Heart left ventricle (tissue), 13 donors: Measurements from ENCODE around the gene C1orf21.

Experiments
- CTCF ChIP-seq, 12 donors: fragments of 200-600 bp; sonication (generic) in 4 of 12; IDR thresholded peaks; one replicate each; pipeline versions ENCODE4 v1.5.0 to v1.8.0; 2018 to 2022; ENCODE audit warnings: antibody characterized with exemption in 12 of 12, mild to moderate bottlenecking in 5 of 12
- POLR2A ChIP-seq, 2 donors: fragments of 450-650 bp; IDR thresholded peaks; one replicate each; pipeline ENCODE4 v1.6.1; 2017; ENCODE audit warnings: antibody characterized with exemption in 2 of 2, mild to moderate bottlenecking in 2 of 2, moderate library complexity in 2 of 2
- donor health status: ischemic (EF 13 %, LVEDD 7.1; RV severe dilation, severe dysfunction).
- donor health status: DM: no; HTN: yes; CAD: no.
- donor health status: DM: no; HTN: no; CAD: no.
- donor health status: ischemic (EF 25% LVEDD 6.9; RV normal size, moderate dysfunction).
- donor health status: ischemic (EF 25% LVEDD 5.7; RV mildly dilated, moderate dysfunction).
- donor health status: ischemic (EF 35%, LVEDD 5.7; RV mildly dilated, moderate dysfunction).
- donor health status: nonischemic (EF 11% LVEDD 7.7; RV severe dilation, severe dysfunction).
- donor health status: DM: yes; HTN: yes; CAD: no.
- donor health status: PGD.
- donor health status: ischemic (EF 29% LVEDD 5.4; RV normal size, mild dysfunction).
- donor health status: nonischemic (EF 23%, LVEDD 6.1; RV moderate dilation, normal function).

DNA sequence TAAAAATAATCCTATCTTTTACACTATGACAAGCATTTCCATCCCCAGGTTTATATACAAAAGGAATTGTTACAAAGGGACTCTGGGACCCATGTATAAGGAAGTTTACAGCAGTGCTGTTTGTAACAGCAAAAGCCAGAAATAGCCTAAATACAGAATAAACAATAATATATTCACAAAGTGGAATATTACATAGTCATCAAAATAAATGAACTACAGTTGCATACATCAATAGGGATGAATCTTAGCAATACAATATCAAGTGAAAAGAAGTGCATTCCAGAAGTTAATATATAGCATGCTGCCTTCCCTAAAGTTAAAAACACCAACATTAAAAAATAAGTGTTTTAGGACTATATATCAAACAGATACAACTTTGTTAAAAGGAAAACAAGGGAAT lies 290.5 kb downstream of the C1orf21 start:
- TF ChIP-seq CTCF (IDR thresholded peaks at IDR 0.05) = no peak
- no peak for TF ChIP-seq POLR2A (IDR thresholded peaks at IDR 0.05)
